Smooth muscle cell (in vitro differentiated cells): ENCODE measurements around the gene CEP70. TPM values are rescaled to one million over a fixed set of nuclear protein-coding genes. Genes with fewer than 3 reads are reported as not detected.
"Not testable (repeated sequence)": the region's sequence is repeated elsewhere in the genome, so short reads cannot be mapped to it uniquely, and the experiment has no call there.

Source experiments
- DNase-seq: peaks from one replicate; lab custom pipeline; 2025; ENCODE audit not compliant: unreplicated experiment; lab: John Stamatoyannopoulos, UW
- H2AFZ ChIP-seq: fragments of 200-600 bp; sonication (generic); 2 replicates; pipeline ENCODE4 v1.6.0; 2016; ENCODE audit warnings: antibody characterized with exemption, low read depth, mild to moderate bottlenecking
- H3F3A ChIP-seq: fragments of 200-600 bp; sonication (generic); 2 replicates; pipeline ENCODE4 v1.6.0; 2017; ENCODE audit warnings: antibody characterized with exemption, low read depth
- H3K27ac ChIP-seq: fragments of 200-600 bp; sonication (generic); 2 replicates; pipeline ENCODE4 v1.5.1; 2016; ENCODE audit warnings: low read depth, mild to moderate bottlenecking
- H3K27me3 ChIP-seq: fragments of 200-600 bp; sonication (generic); 2 replicates; pipeline ENCODE4 v1.6.1; 2016; ENCODE audit warnings: low read depth, mild to moderate bottlenecking
- H3K36me3 ChIP-seq: fragments of 200-600 bp; sonication (generic); 2 replicates; pipeline ENCODE4 v1.5.1; 2016; ENCODE audit warnings: low read depth
- H3K4me1 ChIP-seq: fragments of 200-600 bp; sonication (generic); 2 replicates; pipeline ENCODE4 v1.5.1; 2016; ENCODE audit warnings: low read depth
- H3K4me2 ChIP-seq: fragments of 200-600 bp; sonication (generic); 2 replicates; pipeline ENCODE4 v1.6.0; 2016; ENCODE audit warnings: mild to moderate bottlenecking
- H3K4me3 ChIP-seq: fragments of 200-600 bp; sonication (generic); 2 replicates; pipeline ENCODE4 v1.5.1; 2016; ENCODE audit warnings: mild to moderate bottlenecking
- H3K79me2 ChIP-seq: fragments of 200-600 bp; sonication (generic); 2 replicates; pipeline ENCODE4 v1.6.0; 2016; ENCODE audit warnings: low read depth, mild to moderate bottlenecking
- H3K9ac ChIP-seq: fragments of 200-600 bp; sonication (generic); 2 replicates; pipeline ENCODE4 v1.6.0; 2016; ENCODE audit warnings: low read depth
- H3K9me3 ChIP-seq: fragments of 200-600 bp; sonication (generic); replicated peaks from 2 replicates; pipeline ENCODE4 v1.5.1; 2016; ENCODE audit warnings: low read depth
- H4K20me1 ChIP-seq: fragments of 200-600 bp; sonication (generic); 2 replicates; pipeline ENCODE4 v1.6.0; 2016; ENCODE audit warnings: low read depth
- WGBS: methylation state at CpG from one replicate; pipeline ENCODE4 v1.1.7; 2016; ENCODE audit warnings: low lambda C conversion rate; 5-methylcytosine and 5-hydroxymethylcytosine counted together
- polyA plus RNA-seq: library from polyadenylated mRNA; unstranded; fragments of >200 nt; fragmentation: Nextera tagmentation; extraction: Ambion mirVana; gene quantifications from 2 replicates; pipeline ENCODE4 v1.2.1, GENCODE V29; 2016
- total RNA-seq: library from RNA; depleted of rRNA; stranded (reverse); fragments of >200 nt; gene quantifications from 2 replicates; pipeline ENCODE4 v1.2.3, GENCODE V29; 2014
- TF ChIP-seq, protein P1 (sequence below): fragments of 200-600 bp; sonication (generic); IDR thresholded peaks from 2 replicates; pipeline ENCODE4 v1.5.1; 2017; ENCODE audit warnings: borderline replicate concordance, mild to moderate bottlenecking, antibody characterized with exemption; ENCODE audit not compliant: insufficient read depth, poor library complexity, severe bottlenecking

Gene CEP70
- total and polyA plus RNA-seq, 2 experiments from 2014 or later: 6.3 to 17.1 TPM

- TF ChIP-seq, protein P1, sequence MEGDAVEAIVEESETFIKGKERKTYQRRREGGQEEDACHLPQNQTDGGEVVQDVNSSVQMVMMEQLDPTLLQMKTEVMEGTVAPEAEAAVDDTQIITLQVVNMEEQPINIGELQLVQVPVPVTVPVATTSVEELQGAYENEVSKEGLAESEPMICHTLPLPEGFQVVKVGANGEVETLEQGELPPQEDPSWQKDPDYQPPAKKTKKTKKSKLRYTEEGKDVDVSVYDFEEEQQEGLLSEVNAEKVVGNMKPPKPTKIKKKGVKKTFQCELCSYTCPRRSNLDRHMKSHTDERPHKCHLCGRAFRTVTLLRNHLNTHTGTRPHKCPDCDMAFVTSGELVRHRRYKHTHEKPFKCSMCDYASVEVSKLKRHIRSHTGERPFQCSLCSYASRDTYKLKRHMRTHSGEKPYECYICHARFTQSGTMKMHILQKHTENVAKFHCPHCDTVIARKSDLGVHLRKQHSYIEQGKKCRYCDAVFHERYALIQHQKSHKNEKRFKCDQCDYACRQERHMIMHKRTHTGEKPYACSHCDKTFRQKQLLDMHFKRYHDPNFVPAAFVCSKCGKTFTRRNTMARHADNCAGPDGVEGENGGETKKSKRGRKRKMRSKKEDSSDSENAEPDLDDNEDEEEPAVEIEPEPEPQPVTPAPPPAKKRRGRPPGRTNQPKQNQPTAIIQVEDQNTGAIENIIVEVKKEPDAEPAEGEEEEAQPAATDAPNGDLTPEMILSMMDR: no peak
- WGBS: 91% methylated on average over 2 of the region's 2 CpGs
- no peak for DNase-seq
- Histone ChIP-seq H3K4me3 (no peak overlapping the region), H3K4me1 (no peaks in the 10 kb centered on the region), H3K9me3 (peaks cover 17% of the 10 kb centered on the region), H3K4me2 (no peak overlapping the region), H3K9ac (no peak overlapping the region), H4K20me1 (no peaks in the 10 kb centered on the region), H3K27me3 (no peaks in the 10 kb centered on the region), H3K36me3 (peaks cover 10% of the 10 kb centered on the region), H3K27ac (no peak overlapping the region), H2AFZ (no peak overlapping the region), H3K79me2 (no peaks in the 10 kb centered on the region), H3F3A (no peaks in the 10 kb centered on the region)
Measured at GRCh38 chr3:138547342-138547975, 46.6 kb downstream of the CEP70 start.

- H3K9me3 ChIP-seq: peaks cover 39% of the 10 kb centered on the region
- TF ChIP-seq, protein P1: no peak
- H3K4me3 ChIP-seq: no peak overlapping the region
- no peak overlapping the region for H3K4me2 ChIP-seq
- no peak for DNase-seq
- H3K27me3 ChIP-seq: no peaks in the 10 kb centered on the region
- no peaks in the 10 kb centered on the region for H3K79me2 ChIP-seq
- H4K20me1 ChIP-seq: no peaks in the 10 kb centered on the region
- WGBS: 96% methylated on average over 1 of the region's 1 CpG
- H3K27ac ChIP-seq: no peak overlapping the region
- no peaks in the 10 kb centered on the region for H3F3A ChIP-seq
- peaks cover 10% of the 10 kb centered on the region for H3K36me3 ChIP-seq
- H3K9ac ChIP-seq: no peak overlapping the region
- no peak overlapping the region for H2AFZ ChIP-seq
- no peaks in the 10 kb centered on the region for H3K4me1 ChIP-seq
Measured at GRCh38 chr3:138544546-138544945, 49.5 kb downstream of the CEP70 start.

DNA sequence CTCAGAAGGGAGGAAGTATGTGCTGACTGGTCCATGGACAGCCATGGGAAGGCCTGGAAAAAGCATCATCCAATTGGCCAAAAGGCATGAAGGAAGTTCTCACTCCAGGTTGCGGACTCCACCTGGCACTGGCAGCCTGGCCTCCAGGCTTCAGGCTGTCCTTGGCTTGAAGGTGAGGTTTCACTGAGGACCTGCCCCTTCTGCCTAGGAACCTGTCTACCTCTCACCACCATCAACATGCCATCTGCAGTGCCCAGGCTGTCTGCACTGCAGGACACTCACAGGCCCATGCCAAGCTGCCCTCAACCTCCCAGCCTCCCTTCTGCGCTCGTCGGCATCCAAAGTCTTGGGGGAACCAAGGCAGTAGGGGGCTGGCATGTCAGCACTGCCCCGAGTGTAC lies 51.1 kb downstream of the CEP70 start:
- TF ChIP-seq, protein P1: no peak

DNA sequence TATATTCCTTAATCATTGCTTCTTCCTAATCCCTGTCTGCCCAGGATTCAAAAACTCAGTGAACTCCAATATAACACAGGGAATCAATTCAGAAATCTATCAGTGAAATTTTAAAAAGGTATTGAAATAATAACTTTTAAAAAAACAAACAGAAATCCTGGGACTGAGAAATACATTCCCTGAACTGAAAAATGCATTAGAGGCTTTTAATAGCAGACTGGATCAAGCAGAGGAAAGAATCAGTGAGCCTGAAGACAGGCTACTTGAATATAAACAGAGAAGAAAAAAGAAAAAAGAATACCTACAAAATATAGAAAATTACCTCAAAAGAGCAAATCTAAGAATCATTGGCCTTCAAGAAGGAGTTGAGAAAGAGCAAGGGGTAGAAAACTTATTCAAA lies 54.7 kb downstream of the CEP70 start:
- H3K4me3 ChIP-seq: no peak overlapping the region
- H3K79me2 ChIP-seq: no peaks in the 10 kb centered on the region
- H4K20me1 ChIP-seq: no peaks in the 10 kb centered on the region
- no peaks in the 10 kb centered on the region for H3K4me1 ChIP-seq
- H3K9me3 ChIP-seq: peaks cover 22% of the 10 kb centered on the region
- DNase-seq: no peak
- H3K27ac ChIP-seq: no peak overlapping the region
- H3K27me3 ChIP-seq: no peaks in the 10 kb centered on the region
- H3K4me2 ChIP-seq: no peak overlapping the region
- H3F3A ChIP-seq: no peaks in the 10 kb centered on the region
- TF ChIP-seq, protein P1: no peak
- H2AFZ ChIP-seq: no peak overlapping the region
- H3K36me3 ChIP-seq: no peaks in the 10 kb centered on the region
- no peak overlapping the region for H3K9ac ChIP-seq

More for the DNA sequence above, 51.1 kb downstream of the CEP70 start:
- no peaks in the 10 kb centered on the region for H3F3A ChIP-seq
- H4K20me1 ChIP-seq: no peaks in the 10 kb centered on the region
- no peaks in the 10 kb centered on the region for H3K4me1 ChIP-seq
- H3K4me2 ChIP-seq: no peak overlapping the region
- H3K27me3 ChIP-seq: no peaks in the 10 kb centered on the region
- H3K9ac ChIP-seq: no peak overlapping the region
- DNase-seq: no peak
- H3K79me2 ChIP-seq: no peaks in the 10 kb centered on the region
- 97% methylated on average over 5 of the region's 5 CpGs for WGBS
- no peak overlapping the region for H3K4me3 ChIP-seq
- no peak overlapping the region for H2AFZ ChIP-seq
- peaks cover 10% of the 10 kb centered on the region for H3K36me3 ChIP-seq
- peaks cover 36% of the 10 kb centered on the region for H3K9me3 ChIP-seq
- H3K27ac ChIP-seq: no peak overlapping the region

GRCh38 chr3:138521445-138521844 lies 72.6 kb downstream of the CEP70 start:
- not testable (repeated sequence) for H3F3A ChIP-seq, H3K36me3 ChIP-seq, H3K79me2 ChIP-seq, H3K27ac ChIP-seq, DNase-seq, H3K4me1 ChIP-seq, H3K9ac ChIP-seq, H3K4me2 ChIP-seq, H3K27me3 ChIP-seq, H3K9me3 ChIP-seq, H2AFZ ChIP-seq, H4K20me1 ChIP-seq, H3K4me3 ChIP-seq
- WGBS: over 99% methylated on average over 23 of the region's 23 CpGs
